ENCODE measurements around the gene DHDDS. TPM values are rescaled to one million over a fixed set of nuclear protein-coding genes. Genes with fewer than 3 reads are reported as not detected.
"Not testable (repeated sequence)": the region's sequence is repeated elsewhere in the genome, so short reads cannot be mapped to it uniquely, and the experiment has no call there.

Gene DHDDS
- polyA plus RNA-seq, 12 donors: 16.7 to 28.3 (median 20.4) TPM; not detected in 1

GRCh38 chr1:26474818-26475217 lies 42.7 kb downstream of the DHDDS start:
- no peak for DNase-seq

- no peak for DNase-seq
These were observed 43.9 kb downstream of the DHDDS start for GRCh38 chr1:26475989-26476388.

GRCh38 chr1:26476958-26477357 lies 44.8 kb downstream of the DHDDS start:
- no peak for DNase-seq

- DNase-seq: no peak
These were observed 45.5 kb downstream of the DHDDS start for GRCh38 chr1:26477446-26478152.

GRCh38 chr1:26478159-26478558 lies 46.0 kb downstream of the DHDDS start:
- no peak for DNase-seq

- DNase-seq: no peak
These were observed 46.9 kb downstream of the DHDDS start for GRCh38 chr1:26478988-26479387.

- DNase-seq: no peak
These were observed 50.8 kb downstream of the DHDDS start for GRCh38 chr1:26482921-26483320.

GRCh38 chr1:26483980-26484379 lies 51.9 kb downstream of the DHDDS start:
- DNase-seq: no peak

GRCh38 chr1:26490155-26490554 lies 58.0 kb downstream of the DHDDS start:
- DNase-seq: no peak

- DNase-seq: no peak
These were observed 61.1 kb downstream of the DHDDS start for GRCh38 chr1:26493267-26493666.

GRCh38 chr1:26493938-26494337 lies 61.8 kb downstream of the DHDDS start:
- no peak for DNase-seq

GRCh38 chr1:26496861-26497260 lies 64.7 kb downstream of the DHDDS start:
- peak; percentile 19 for DNase-seq

GRCh38 chr1:26498894-26499293 lies 66.8 kb downstream of the DHDDS start:
- DNase-seq: no peak

- DNase-seq: no peak
These were observed 68.5 kb downstream of the DHDDS start for GRCh38 chr1:26500488-26501175.

GRCh38 chr1:26510711-26511110 lies 78.6 kb downstream of the DHDDS start:
- not testable (repeated sequence) for DNase-seq

GRCh38 chr1:26515836-26516235 lies 83.7 kb downstream of the DHDDS start:
- DNase-seq: not testable (repeated sequence)

GRCh38 chr1:26516987-26517765 lies 85.1 kb downstream of the DHDDS start:
- DNase-seq: no peak

- DNase-seq: no peak
These were observed 85.6 kb downstream of the DHDDS start for GRCh38 chr1:26517766-26518049.

GRCh38 chr1:26518355-26518754 lies 86.2 kb downstream of the DHDDS start:
- DNase-seq: no peak

GRCh38 chr1:26520339-26520738 lies 88.2 kb downstream of the DHDDS start:
- no peak for DNase-seq

Measured in muscle of arm (tissue), 12 donors.